ENCODE measurements around the gene PXYLP1. TPM values are rescaled to one million over a fixed set of nuclear protein-coding genes. Genes with fewer than 3 reads are reported as not detected.

Gene PXYLP1
- total and polyA plus RNA-seq, 2 of the 8 experiments (the other 6 are each of a cell fraction or from before 2014, with no cell fraction given), result 19.4 to 20.6 TPM

GRCh38 chr3:141192345-141192744 is 39.3 kb upstream of the PXYLP1 start (continued):
- TF ChIP-seq, protein P1, sequence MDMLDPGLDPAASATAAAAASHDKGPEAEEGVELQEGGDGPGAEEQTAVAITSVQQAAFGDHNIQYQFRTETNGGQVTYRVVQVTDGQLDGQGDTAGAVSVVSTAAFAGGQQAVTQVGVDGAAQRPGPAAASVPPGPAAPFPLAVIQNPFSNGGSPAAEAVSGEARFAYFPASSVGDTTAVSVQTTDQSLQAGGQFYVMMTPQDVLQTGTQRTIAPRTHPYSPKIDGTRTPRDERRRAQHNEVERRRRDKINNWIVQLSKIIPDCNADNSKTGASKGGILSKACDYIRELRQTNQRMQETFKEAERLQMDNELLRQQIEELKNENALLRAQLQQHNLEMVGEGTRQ (IDR thresholded peaks at IDR 0.05; ENCODE audit: low read length), result no peak
- TF ChIP-seq CHD1 (IDR thresholded peaks at IDR 0.05; ENCODE audit: low read depth, low read length) (no peak), TBP (IDR thresholded peaks at IDR 0.05; ENCODE audit: low read depth, low read length) (no peak)
